ENCODE measurements around the gene COA1. TPM values are rescaled to one million over a fixed set of nuclear protein-coding genes. Genes with fewer than 3 reads are reported as not detected.

Gene COA1
- total RNA-seq, 4 donors from 2014 or later, result 20.6 to 48.9 (median 33.2) TPM

GRCh38 chr7:43626695-43627094 is 102.6 kb downstream of the COA1 start:
- Histone ChIP-seq H3K27ac (no peak overlapping the region), H3K27me3 (no peaks in the 10 kb centered on the region), H3K36me3 (peaks cover 6 to 45% of the 10 kb centered on the region in 2 donors), H3K9me3 (no peaks in the 10 kb centered on the region), H3K4me1 (no peaks in the 10 kb centered on the region), H3K4me3 (no peak overlapping the region)
- 81 to 84% methylated on average over 2 of the region's 2 CpGs for WGBS, 2 donors (ENCODE audit: low coverage in 1 of 2)
- no peak for TF ChIP-seq CTCF (IDR thresholded peaks at IDR 0.05)
- no peak for TF ChIP-seq POLR2AphosphoS5 (IDR thresholded peaks at IDR 0.05)
- TF ChIP-seq POLR2A (IDR thresholded peaks at IDR 0.05), result no peak
- no peak for TF ChIP-seq EP300 (IDR thresholded peaks at IDR 0.05)
- no peak for ATAC-seq

GRCh38 chr7:43625980-43626379 is 103.3 kb downstream of the COA1 start:
- Histone ChIP-seq H3K9me3 (no peaks in the 10 kb centered on the region), H3K4me1 (no peaks in the 10 kb centered on the region), H3K36me3 (peaks cover 6 to 47% of the 10 kb centered on the region in 2 donors), H3K27me3 (no peaks in the 10 kb centered on the region), H3K27ac (no peak overlapping the region), H3K4me3 (no peak overlapping the region)
- no peak for TF ChIP-seq POLR2A (IDR thresholded peaks at IDR 0.05)
- no peak for TF ChIP-seq POLR2AphosphoS5 (IDR thresholded peaks at IDR 0.05)
- no peak for TF ChIP-seq EP300 (IDR thresholded peaks at IDR 0.05)
- no peak for TF ChIP-seq CTCF (IDR thresholded peaks at IDR 0.05)
- no peak for ATAC-seq
- WGBS, 2 donors (ENCODE audit: low coverage in 1 of 2), result 81 to 87% methylated on average over 4 of the region's 4 CpGs

GRCh38 chr7:43625453-43625852 is 103.9 kb downstream of the COA1 start:
- no peaks in the 10 kb centered on the region for H3K4me1 ChIP-seq
- H3K9me3 ChIP-seq, result no peaks in the 10 kb centered on the region
- peaks cover 6 to 49% of the 10 kb centered on the region in 2 donors for H3K36me3 ChIP-seq
- TF ChIP-seq CTCF (IDR thresholded peaks at IDR 0.05) (no peak), POLR2A (IDR thresholded peaks at IDR 0.05) (no peak), EP300 (IDR thresholded peaks at IDR 0.05) (no peak), POLR2AphosphoS5 (IDR thresholded peaks at IDR 0.05) (no peak)
- no peaks in the 10 kb centered on the region for H3K27me3 ChIP-seq
- H3K4me3 ChIP-seq, result no peak overlapping the region
- no peak for ATAC-seq
- H3K27ac ChIP-seq, result no peak overlapping the region

GRCh38 chr7:43624156-43624555 is 105.2 kb downstream of the COA1 start:
- no peaks in the 10 kb centered on the region for H3K27me3 ChIP-seq
- ATAC-seq, result no peak
- no peak overlapping the region for H3K4me3 ChIP-seq
- H3K36me3 ChIP-seq, result peaks cover 6 to 51% of the 10 kb centered on the region in 2 donors
- WGBS, 2 donors (ENCODE audit: low coverage in 1 of 2), result 82 to 91% methylated on average over 2 of the region's 2 CpGs
- no peaks in the 10 kb centered on the region for H3K4me1 ChIP-seq
- no peaks in the 10 kb centered on the region for H3K9me3 ChIP-seq
- no peak for TF ChIP-seq CTCF (IDR thresholded peaks at IDR 0.05)
- no peak for TF ChIP-seq POLR2A (IDR thresholded peaks at IDR 0.05)
- no peak for TF ChIP-seq EP300 (IDR thresholded peaks at IDR 0.05)
- no peak for TF ChIP-seq POLR2AphosphoS5 (IDR thresholded peaks at IDR 0.05)
- no peak overlapping the region for H3K27ac ChIP-seq

- TF ChIP-seq POLR2A (IDR thresholded peaks at IDR 0.05), result no peak
- H3K4me1 ChIP-seq, result no peaks in the 10 kb centered on the region
- no peaks in the 10 kb centered on the region for H3K27me3 ChIP-seq
- H3K27ac ChIP-seq, result no peak overlapping the region
- no peaks in the 10 kb centered on the region for H3K9me3 ChIP-seq
- H3K4me3 ChIP-seq, result no peak overlapping the region
- peaks cover 6 to 49% of the 10 kb centered on the region in 2 donors for H3K36me3 ChIP-seq
- ATAC-seq, result no peak
- whole genome bisulfite sequencing, 2 donors (ENCODE audit: low coverage in 1 of 2), result 85 to 87% methylated on average over 4 to 5 of the region's 5 CpGs
Observed at GRCh38 chr7:43621729-43622448, 107.4 kb downstream of the COA1 start.

All from gastroesophageal sphincter (tissue), 4 donors.